Nephron progenitor cell (in vitro differentiated cells): ENCODE data around the gene KRTAP10-4.
"Not testable (repeated sequence)": the region's sequence is repeated elsewhere in the genome, so short reads cannot be mapped to it uniquely, and the experiment has no call there.

ENCODE experiments used
- DNase-seq: peaks from one replicate; pipeline ENCODE4 v3.0.0; 2021
- H3K27ac Mint-ChIP-seq: 2 replicates; pipeline ENCODE4 v1.8.0; 2021; ENCODE audit warnings: mild to moderate bottlenecking, moderate library complexity, mixed read lengths
- H3K27me3 Mint-ChIP-seq: 2 replicates; pipeline ENCODE4 v1.8.0; 2021; ENCODE audit warnings: mild to moderate bottlenecking, low read depth, mixed read lengths; ENCODE audit not compliant: poor library complexity
- H3K36me3 Mint-ChIP-seq: 2 replicates; pipeline ENCODE4 v1.8.0; 2021; ENCODE audit warnings: low read depth, mixed read lengths
- H3K4me1 Mint-ChIP-seq: 2 replicates; pipeline ENCODE4 v1.8.0; 2021; ENCODE audit warnings: mixed read lengths
- H3K4me3 Mint-ChIP-seq: 2 replicates; pipeline ENCODE4 v1.8.0; 2021; ENCODE audit warnings: mild to moderate bottlenecking, moderate library complexity, mixed read lengths
- H3K9me3 Mint-ChIP-seq: 2 replicates; pipeline ENCODE4 v1.8.0; 2021; ENCODE audit warnings: mild to moderate bottlenecking, moderate library complexity, mixed read lengths
- TF ChIP-seq, protein P1 (sequence below): fragments of 200-600 bp; sonication (generic); IDR thresholded peaks from 2 replicates; pipeline ENCODE4 v1.5.0; 2021; ENCODE audit warnings: antibody characterized with exemption

Gene KRTAP10-4

DNA sequence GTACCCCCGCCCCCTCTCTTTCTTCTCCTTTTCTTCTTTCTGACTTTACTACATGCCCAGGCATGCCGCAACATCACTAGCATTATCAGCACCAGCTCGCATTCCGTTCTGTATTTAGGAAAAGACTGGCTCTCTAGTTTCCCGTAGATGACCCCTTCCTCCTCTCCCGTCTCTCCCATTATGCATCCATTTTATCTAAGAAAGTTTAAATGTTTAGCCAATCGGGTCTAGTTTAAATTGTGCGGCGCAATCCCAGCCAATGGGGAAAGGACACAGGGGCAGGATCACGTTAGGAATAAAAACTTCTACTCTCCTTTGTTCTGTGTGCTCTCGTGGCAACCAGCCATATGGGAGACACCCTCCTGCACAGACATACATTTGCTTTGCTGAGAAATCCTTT is 24.5 kb downstream of the KRTAP10-4 start:
- TF ChIP-seq, protein P1, sequence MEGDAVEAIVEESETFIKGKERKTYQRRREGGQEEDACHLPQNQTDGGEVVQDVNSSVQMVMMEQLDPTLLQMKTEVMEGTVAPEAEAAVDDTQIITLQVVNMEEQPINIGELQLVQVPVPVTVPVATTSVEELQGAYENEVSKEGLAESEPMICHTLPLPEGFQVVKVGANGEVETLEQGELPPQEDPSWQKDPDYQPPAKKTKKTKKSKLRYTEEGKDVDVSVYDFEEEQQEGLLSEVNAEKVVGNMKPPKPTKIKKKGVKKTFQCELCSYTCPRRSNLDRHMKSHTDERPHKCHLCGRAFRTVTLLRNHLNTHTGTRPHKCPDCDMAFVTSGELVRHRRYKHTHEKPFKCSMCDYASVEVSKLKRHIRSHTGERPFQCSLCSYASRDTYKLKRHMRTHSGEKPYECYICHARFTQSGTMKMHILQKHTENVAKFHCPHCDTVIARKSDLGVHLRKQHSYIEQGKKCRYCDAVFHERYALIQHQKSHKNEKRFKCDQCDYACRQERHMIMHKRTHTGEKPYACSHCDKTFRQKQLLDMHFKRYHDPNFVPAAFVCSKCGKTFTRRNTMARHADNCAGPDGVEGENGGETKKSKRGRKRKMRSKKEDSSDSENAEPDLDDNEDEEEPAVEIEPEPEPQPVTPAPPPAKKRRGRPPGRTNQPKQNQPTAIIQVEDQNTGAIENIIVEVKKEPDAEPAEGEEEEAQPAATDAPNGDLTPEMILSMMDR, result no peak
- peaks cover 26% of the 10 kb centered on the region for H3K9me3 Mint-ChIP-seq
- H3K4me3 Mint-ChIP-seq, result no peak overlapping the region
- peaks cover 9% of the 10 kb centered on the region for H3K27me3 Mint-ChIP-seq
- H3K27ac Mint-ChIP-seq, result peak overlapping the region; percentile 10
- no peak for DNase-seq
- H3K36me3 Mint-ChIP-seq, result peaks cover 12% of the 10 kb centered on the region
- H3K4me1 Mint-ChIP-seq, result peaks cover 53% of the 10 kb centered on the region

DNA sequence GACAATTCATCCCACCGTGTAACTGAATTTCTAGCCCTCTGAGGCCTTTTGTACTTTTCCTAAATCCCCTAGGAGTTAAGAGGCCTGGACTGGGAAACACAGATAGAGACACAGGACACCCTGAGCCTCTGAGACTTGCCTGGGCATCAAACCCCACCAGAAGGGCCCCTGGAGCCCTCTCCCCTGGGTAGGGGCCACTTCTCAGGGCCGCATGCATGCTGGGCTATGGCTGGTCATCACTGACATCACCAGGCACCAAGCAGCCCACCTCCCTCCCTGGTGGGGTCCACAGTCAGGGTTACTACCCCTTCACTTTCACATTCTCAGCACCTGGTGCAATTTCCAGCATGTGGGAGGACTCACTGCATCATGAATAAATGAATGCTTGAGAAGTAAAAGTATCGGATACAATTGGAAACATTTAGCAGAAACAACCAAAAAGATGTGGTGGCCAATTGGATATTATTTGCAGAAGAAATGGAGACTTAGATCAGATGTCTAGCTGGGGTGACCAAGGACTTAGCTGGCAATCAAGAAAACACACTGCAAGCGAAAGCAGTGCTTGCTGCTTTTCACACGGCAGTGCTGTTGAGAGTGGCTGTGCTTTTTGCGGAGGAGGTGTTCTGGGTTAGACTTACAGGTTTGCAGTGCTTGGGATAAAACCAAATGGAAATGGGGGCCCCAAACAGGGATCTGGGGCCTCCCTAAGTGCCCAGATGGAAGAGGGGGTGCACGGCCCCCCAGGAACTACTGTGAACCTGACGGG is 25.9 kb downstream of the KRTAP10-4 start:
- Mint-ChIP-seq H3K27me3 (peaks cover 9% of the 10 kb centered on the region), H3K36me3 (peaks cover 12% of the 10 kb centered on the region), H3K27ac (no peak overlapping the region), H3K4me1 (peaks cover 39% of the 10 kb centered on the region), H3K4me3 (no peak overlapping the region), H3K9me3 (peaks cover 31% of the 10 kb centered on the region)
- no peak for DNase-seq
- TF ChIP-seq, protein P1, result no peak

DNA sequence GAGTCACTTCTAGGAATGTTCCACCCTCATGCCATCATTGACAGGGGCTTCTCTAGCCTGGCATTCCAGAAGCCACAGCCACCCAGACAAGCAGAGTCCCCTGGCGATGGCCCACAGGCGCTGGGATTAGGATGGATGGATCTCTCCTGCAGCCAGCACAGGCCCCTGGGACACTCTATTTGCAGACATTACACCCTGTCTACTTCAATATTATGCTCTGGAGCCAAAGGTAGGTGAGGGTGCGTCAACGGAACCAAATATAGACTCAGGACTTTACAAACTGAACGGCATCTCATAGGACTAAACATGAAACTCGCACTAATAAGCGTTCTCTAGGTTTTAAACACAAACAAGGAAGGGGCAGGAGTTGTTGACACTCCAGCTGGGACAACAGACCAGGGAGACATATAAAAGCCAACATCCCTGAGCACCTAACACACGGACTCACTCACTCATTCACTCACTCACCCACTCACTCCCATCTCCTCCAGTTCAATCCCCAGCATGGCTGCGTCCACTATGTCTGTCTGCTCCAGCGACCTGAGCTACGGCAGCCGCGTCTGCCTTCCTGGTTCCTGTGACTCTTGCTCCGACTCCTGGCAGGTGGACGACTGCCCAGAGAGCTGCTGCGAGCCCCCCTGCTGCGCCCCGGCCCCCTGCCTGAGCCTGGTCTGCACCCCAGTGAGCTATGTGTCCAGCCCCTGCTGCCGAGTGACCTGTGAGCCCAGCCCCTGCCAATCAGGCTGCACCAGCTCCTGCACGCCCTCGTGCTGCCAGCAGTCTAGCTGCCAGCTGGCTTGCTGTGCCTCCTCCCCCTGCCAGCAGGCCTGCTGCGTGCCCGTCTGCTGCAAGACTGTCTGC is 26.8 kb downstream of the KRTAP10-4 start, which contains the start of gene KRTAP10-7:
TSS of gene KRTAP10-7 (plus strand) at position 480 of the 861 bp plus-strand sequence. CDS start at position 505, 25 bp downstream.
- not testable (repeated sequence) for H3K4me3 Mint-ChIP-seq, DNase-seq, H3K27me3 Mint-ChIP-seq
- Mint-ChIP-seq H3K27ac (peak within 1 kb of the TSS; percentile 48), H3K36me3 (peaks cover 12% of the 10 kb centered on the region), H3K4me1 (peaks cover 31% of the 10 kb centered on the region), H3K9me3 (peaks cover 38% of the 10 kb centered on the region)

DNA sequence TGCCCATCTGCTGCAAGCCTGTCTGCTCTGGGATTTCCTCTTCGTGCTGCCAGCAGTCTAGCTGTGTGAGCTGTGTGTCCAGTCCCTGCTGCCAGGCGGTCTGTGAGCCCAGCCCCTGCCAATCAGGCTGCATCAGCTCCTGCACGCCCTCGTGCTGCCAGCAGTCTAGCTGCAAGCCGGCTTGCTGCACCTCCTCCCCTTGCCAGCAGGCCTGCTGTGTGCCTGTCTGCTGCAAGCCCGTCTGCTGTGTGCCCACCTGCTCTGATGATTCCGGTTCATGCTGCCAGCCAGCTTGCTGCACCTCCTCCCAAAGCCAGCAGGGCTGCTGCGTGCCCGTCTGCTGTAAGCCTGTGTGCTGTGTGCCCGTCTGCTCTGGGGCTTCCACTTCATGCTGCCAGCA is 27.6 kb downstream of the KRTAP10-4 start:
- H3K27ac Mint-ChIP-seq, H3K4me3 Mint-ChIP-seq, DNase-seq: not testable (repeated sequence)
- peaks cover 38% of the 10 kb centered on the region for H3K9me3 Mint-ChIP-seq
- peaks cover 30% of the 10 kb centered on the region for H3K4me1 Mint-ChIP-seq
- peaks cover 12% of the 10 kb centered on the region for H3K27me3 Mint-ChIP-seq
- H3K36me3 Mint-ChIP-seq, result peaks cover 12% of the 10 kb centered on the region

DNA sequence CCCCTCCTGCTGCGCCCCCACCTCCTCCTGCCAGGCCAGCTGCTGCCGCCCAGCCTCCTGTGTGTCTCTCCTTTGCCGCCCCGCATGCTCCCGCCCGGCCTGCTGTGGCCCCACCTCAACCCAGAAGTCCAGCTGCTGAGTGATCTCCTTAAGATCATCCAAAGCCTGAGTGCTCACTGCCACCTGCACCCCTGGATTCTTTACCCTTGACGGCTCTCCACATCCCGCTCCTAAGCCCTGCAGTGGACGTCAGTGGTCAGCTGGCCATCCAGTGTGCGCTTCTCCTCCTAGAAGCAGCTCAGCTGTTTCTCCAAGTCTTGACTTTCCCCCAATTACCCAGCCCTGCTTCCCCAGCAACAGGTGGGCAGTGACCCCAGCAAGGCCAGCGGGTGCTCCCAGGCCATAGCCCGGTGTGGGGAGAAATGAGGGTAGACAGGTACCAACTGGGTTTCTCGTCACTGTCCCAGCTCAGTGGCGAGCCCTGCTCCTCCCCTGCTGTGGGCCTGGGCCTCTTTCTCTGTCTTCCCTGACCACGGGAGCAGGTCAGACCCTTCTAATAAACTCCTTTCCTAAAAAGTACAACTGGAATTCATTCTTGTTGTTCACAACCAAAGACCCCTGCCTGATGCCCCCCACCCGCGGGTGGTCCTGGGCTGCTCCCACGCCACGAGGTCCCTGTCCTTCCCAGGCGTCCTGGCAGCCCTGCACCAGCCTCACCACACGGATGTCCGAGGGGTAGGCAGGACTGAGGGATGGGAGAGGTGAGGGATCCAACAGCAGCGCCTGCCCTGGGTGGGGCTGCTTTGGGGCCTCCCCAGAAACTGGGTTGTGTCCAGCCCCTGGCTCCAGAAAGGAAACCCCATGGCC is 28.3 kb downstream of the KRTAP10-4 start:
- H3K36me3 Mint-ChIP-seq, result peaks cover 12% of the 10 kb centered on the region
- peaks cover 12% of the 10 kb centered on the region for H3K27me3 Mint-ChIP-seq
- H3K27ac Mint-ChIP-seq, result no peak overlapping the region

DNA sequence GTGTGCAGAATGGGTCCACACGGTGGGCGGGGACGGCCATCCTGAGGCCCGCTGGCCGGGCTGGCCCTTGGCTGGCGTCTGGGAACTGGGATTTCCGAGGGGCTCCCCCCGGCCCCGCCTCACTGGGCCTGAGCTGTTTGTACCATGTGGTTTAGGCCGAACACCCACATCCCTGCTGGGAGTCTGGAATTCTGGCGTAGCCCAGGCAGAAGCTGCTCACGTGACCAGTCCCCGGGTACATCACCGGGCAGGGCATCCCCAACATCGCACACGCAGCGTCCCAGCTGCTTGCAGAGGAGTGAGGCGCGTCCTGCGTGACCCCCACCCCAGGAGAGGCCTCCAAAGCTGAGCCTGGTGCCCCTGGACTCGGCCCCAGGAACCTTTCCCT is 28.9 kb downstream of the KRTAP10-4 start:
- peaks cover 12% of the 10 kb centered on the region for H3K36me3 Mint-ChIP-seq
- TF ChIP-seq, protein P1, result no peak
- H3K4me1 Mint-ChIP-seq, result peaks cover 30% of the 10 kb centered on the region
- H3K27me3 Mint-ChIP-seq, result peaks cover 9% of the 10 kb centered on the region
- H3K9me3 Mint-ChIP-seq, result peaks cover 34% of the 10 kb centered on the region
- no peak for DNase-seq
- H3K27ac Mint-ChIP-seq, result no peak overlapping the region
- no peak overlapping the region for H3K4me3 Mint-ChIP-seq

More for the DNA sequence above, 28.3 kb downstream of the KRTAP10-4 start:
- Mint-ChIP-seq H3K9me3 (peaks cover 38% of the 10 kb centered on the region), H3K4me3 (no peak overlapping the region), H3K4me1 (peaks cover 30% of the 10 kb centered on the region)
- TF ChIP-seq, protein P1, result no peak
- DNase-seq, result no peak
